Neural crest cell (in vitro differentiated cells): ENCODE data around the gene TMEM51. TPM values are rescaled to one million over a fixed set of nuclear protein-coding genes. Genes with fewer than 3 reads are reported as not detected.

ENCODE experiments used
- DNase-seq: peaks from one replicate; pipeline ENCODE4 v3.0.0; 2021; ENCODE audit warnings: low read depth, mixed read lengths, low spot score
- H3K27ac Mint-ChIP-seq: one replicate; pipeline ENCODE4 v1.8.0; 2021; ENCODE audit warnings: mild to moderate bottlenecking, mixed read lengths; ENCODE audit not compliant: unreplicated experiment
- H3K27me3 Mint-ChIP-seq: 2 replicates; pipeline ENCODE4 v1.8.0; 2021; ENCODE audit warnings: low read depth, mild to moderate bottlenecking, mixed read lengths
- H3K36me3 Mint-ChIP-seq: 2 replicates; pipeline ENCODE4 v1.8.0; 2021; ENCODE audit warnings: low read depth, mild to moderate bottlenecking, mixed read lengths
- H3K4me1 Mint-ChIP-seq: 2 replicates; pipeline ENCODE4 v1.8.0; 2021; ENCODE audit warnings: mixed read lengths
- H3K4me3 Mint-ChIP-seq: one replicate; pipeline ENCODE4 v1.8.0; 2021; ENCODE audit warnings: mild to moderate bottlenecking, mixed read lengths
- H3K9me3 Mint-ChIP-seq: 2 replicates; pipeline ENCODE4 v1.8.0; 2021; ENCODE audit warnings: mixed read lengths
- total RNA-seq: library from RNA; stranded (reverse); gene quantifications from 2 replicates; pipeline ENCODE4 v1.2.1, GENCODE V29; 2021
- TF ChIP-seq, protein P1 (sequence below): fragments of 200-600 bp; sonication (generic); conservative IDR thresholded peaks from 2 replicates; pipeline ENCODE4 v1.5.0; 2021; ENCODE audit warnings: antibody characterized with exemption, mild to moderate bottlenecking

Gene TMEM51
- total RNA-seq, 1 donor from 2014 or later = 6.7 TPM

DNA sequence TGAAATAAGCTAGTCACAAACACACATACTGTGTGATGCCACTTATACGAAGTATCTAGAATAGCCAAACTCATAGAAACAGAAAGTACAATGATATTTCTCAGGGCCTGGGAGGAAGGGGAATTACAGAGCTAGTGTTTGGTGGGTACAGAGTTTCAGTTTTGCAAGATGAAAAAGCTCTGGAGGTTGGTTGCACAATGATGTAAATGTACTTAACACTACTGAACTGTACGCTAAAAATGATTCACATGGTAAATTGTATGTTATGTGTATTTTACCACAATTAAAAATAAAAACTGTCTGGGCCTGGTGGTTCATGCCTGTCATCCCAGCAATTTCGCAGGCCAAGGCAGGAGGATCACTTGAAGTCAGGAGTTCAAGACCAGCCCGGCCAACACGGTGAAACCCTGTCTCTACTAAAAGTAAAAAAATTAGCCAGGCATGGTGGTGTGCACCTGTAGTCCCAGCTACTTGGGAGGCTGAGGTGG, 78.2 kb downstream of the TMEM51 start:
- Mint-ChIP-seq H3K27ac (no peak overlapping the region), H3K4me1 (peaks cover 6% of the 10 kb centered on the region), H3K36me3 (no peaks in the 10 kb centered on the region), H3K4me3 (no peak overlapping the region), H3K27me3 (no peaks in the 10 kb centered on the region), H3K9me3 (no peaks in the 10 kb centered on the region)
- no peak for DNase-seq
- TF ChIP-seq, protein P1, sequence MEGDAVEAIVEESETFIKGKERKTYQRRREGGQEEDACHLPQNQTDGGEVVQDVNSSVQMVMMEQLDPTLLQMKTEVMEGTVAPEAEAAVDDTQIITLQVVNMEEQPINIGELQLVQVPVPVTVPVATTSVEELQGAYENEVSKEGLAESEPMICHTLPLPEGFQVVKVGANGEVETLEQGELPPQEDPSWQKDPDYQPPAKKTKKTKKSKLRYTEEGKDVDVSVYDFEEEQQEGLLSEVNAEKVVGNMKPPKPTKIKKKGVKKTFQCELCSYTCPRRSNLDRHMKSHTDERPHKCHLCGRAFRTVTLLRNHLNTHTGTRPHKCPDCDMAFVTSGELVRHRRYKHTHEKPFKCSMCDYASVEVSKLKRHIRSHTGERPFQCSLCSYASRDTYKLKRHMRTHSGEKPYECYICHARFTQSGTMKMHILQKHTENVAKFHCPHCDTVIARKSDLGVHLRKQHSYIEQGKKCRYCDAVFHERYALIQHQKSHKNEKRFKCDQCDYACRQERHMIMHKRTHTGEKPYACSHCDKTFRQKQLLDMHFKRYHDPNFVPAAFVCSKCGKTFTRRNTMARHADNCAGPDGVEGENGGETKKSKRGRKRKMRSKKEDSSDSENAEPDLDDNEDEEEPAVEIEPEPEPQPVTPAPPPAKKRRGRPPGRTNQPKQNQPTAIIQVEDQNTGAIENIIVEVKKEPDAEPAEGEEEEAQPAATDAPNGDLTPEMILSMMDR = no peak

- no peaks in the 10 kb centered on the region for H3K9me3 Mint-ChIP-seq
- no peaks in the 10 kb centered on the region for H3K27me3 Mint-ChIP-seq
- peaks cover 11% of the 10 kb centered on the region for H3K4me1 Mint-ChIP-seq
- H3K36me3 Mint-ChIP-seq = no peaks in the 10 kb centered on the region
- DNase-seq = no peak
- no peak overlapping the region for H3K27ac Mint-ChIP-seq
- H3K4me3 Mint-ChIP-seq = no peak overlapping the region
- TF ChIP-seq, protein P1 = no peak
These were observed 80.1 kb downstream of the TMEM51 start for GRCh38 chr1:15233689-15234088.

DNA sequence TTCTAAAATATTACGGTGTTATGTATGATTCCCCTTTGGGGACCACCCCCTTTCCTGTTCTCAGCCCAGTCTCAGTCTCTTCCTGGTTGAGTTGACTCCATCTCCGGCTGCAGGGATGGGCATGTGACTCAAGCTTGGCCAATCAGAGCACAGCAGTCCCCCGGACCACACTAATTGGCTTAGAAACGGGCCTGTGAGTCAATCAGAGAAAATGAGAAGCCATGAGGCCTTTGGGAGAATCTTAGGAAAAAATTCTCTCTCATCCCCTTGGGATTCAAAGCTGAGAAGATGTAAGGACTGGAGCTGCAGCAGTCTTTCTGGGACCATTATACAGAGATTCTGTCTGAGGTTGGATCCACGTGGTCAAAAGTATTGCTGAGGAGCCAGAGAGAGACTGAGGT, 82.8 kb downstream of the TMEM51 start:
- H3K27ac Mint-ChIP-seq = peak overlapping the region; percentile 43
- TF ChIP-seq, protein P1 = no peak
- no peaks in the 10 kb centered on the region for H3K36me3 Mint-ChIP-seq
- H3K4me1 Mint-ChIP-seq = peaks cover 11% of the 10 kb centered on the region
- no peaks in the 10 kb centered on the region for H3K9me3 Mint-ChIP-seq
- no peak overlapping the region for H3K4me3 Mint-ChIP-seq
- DNase-seq = no peak
- H3K27me3 Mint-ChIP-seq = no peaks in the 10 kb centered on the region

GRCh38 chr1:15236746-15237145, 83.2 kb downstream of the TMEM51 start:
- peak overlapping the region; percentile 43 for H3K27ac Mint-ChIP-seq
- no peaks in the 10 kb centered on the region for H3K36me3 Mint-ChIP-seq

GRCh38 chr1:15238789-15239188, 85.2 kb downstream of the TMEM51 start:
- TF ChIP-seq, protein P1 = no peak
- Mint-ChIP-seq H3K27ac (no peak overlapping the region), H3K4me1 (peaks cover 17% of the 10 kb centered on the region), H3K27me3 (no peaks in the 10 kb centered on the region), H3K4me3 (no peak overlapping the region), H3K9me3 (no peaks in the 10 kb centered on the region), H3K36me3 (no peaks in the 10 kb centered on the region)
- no peak for DNase-seq

More at GRCh38 chr1:15236746-15237145, 83.2 kb downstream of the TMEM51 start:
- no peaks in the 10 kb centered on the region for H3K27me3 Mint-ChIP-seq
- no peak overlapping the region for H3K4me3 Mint-ChIP-seq
- DNase-seq = no peak
- TF ChIP-seq, protein P1 = no peak
- H3K4me1 Mint-ChIP-seq = peaks cover 11% of the 10 kb centered on the region
- H3K9me3 Mint-ChIP-seq = no peaks in the 10 kb centered on the region
